Measurements from ENCODE around the gene C1QL1. TPM values are rescaled to one million over a fixed set of nuclear protein-coding genes. Genes with fewer than 3 reads are reported as not detected.

The C1QL1 gene
- polyA plus RNA-seq, 1 experiment, result 0.50 TPM

DNA sequence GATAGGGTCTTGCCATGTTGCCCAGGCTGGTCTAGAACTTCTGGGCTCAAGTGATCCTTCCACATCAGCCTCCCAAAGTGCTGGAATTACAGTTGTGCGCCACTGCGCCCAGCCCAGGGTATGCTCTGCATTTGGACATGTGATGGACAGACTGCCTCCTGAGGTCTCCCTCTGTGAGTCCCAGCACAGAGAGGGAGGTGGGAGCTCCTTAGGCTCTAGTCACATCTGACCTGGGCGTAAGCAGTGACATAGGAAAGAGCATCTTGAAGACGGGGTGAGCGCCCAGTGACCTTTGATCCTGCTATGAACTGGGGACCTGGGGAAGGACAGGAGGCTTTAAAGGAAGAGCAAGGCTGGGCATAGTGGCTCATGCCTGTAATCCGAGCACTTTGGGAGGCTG lies 50.6 kb downstream of the C1QL1 start:
- Histone ChIP-seq H3K27me3 (ENCODE audit: control insufficient read depth, insufficient read depth, low read length) (0 out of 2 replicates have a peak, but pooled peaks cover 1% of the 10 kb centered on the region), H3K4me3 (ENCODE audit: low read depth, low read length) (no peak overlapping the region), H3K36me3 (ENCODE audit: control insufficient read depth, insufficient read depth, low read length) (no peaks in the 10 kb centered on the region)
- TF ChIP-seq, protein P1, sequence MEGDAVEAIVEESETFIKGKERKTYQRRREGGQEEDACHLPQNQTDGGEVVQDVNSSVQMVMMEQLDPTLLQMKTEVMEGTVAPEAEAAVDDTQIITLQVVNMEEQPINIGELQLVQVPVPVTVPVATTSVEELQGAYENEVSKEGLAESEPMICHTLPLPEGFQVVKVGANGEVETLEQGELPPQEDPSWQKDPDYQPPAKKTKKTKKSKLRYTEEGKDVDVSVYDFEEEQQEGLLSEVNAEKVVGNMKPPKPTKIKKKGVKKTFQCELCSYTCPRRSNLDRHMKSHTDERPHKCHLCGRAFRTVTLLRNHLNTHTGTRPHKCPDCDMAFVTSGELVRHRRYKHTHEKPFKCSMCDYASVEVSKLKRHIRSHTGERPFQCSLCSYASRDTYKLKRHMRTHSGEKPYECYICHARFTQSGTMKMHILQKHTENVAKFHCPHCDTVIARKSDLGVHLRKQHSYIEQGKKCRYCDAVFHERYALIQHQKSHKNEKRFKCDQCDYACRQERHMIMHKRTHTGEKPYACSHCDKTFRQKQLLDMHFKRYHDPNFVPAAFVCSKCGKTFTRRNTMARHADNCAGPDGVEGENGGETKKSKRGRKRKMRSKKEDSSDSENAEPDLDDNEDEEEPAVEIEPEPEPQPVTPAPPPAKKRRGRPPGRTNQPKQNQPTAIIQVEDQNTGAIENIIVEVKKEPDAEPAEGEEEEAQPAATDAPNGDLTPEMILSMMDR (IDR thresholded peaks at IDR 0.05; ENCODE audit: insufficient read depth, low read depth, low read length), result no peak
- ChIA-PET CTCF (interaction anchor here (0.6 to 16.0 kb wide), 7 partner anchors 8 to 217 kb away, joined by 3 to 259 read pairs (median 4); partner anchors contain the start of genes ACBD4 and EFTUD2), POLR2A (no interaction called here)
- DNase-seq (ENCODE audit: low read depth), result no peak

GRCh38 chr17:44916781-44917241 lies 51.3 kb downstream of the C1QL1 start:
- POLR2A ChIA-PET, result no interaction called here
- TF ChIP-seq, protein P1 (IDR thresholded peaks at IDR 0.05; ENCODE audit: insufficient read depth, low read depth, low read length), result no peak
- DNase-seq (ENCODE audit: low read depth), result no peak
- Histone ChIP-seq H3K4me3 (ENCODE audit: low read depth, low read length) (no peak overlapping the region), H3K36me3 (ENCODE audit: control insufficient read depth, insufficient read depth, low read length) (no peaks in the 10 kb centered on the region), H3K27me3 (ENCODE audit: control insufficient read depth, insufficient read depth, low read length) (0 out of 2 replicates have a peak, but pooled peaks cover 1% of the 10 kb centered on the region)
- CTCF ChIA-PET, result interaction anchor here (0.9 to 16.0 kb wide), 3 partner anchors 103 to 218 kb away, joined by 3 to 259 read pairs (median 18); partner anchors contain the start of gene ACBD4

GRCh38 chr17:44915862-44916780 lies 52.0 kb downstream of the C1QL1 start:
- POLR2A ChIA-PET, result no interaction called here
- Histone ChIP-seq H3K36me3 (ENCODE audit: control insufficient read depth, insufficient read depth, low read length) (no peaks in the 10 kb centered on the region), H3K27me3 (ENCODE audit: control insufficient read depth, insufficient read depth, low read length) (0 out of 2 replicates have a peak, but pooled peaks cover 1% of the 10 kb centered on the region), H3K4me3 (ENCODE audit: low read depth, low read length) (no peak overlapping the region)
- DNase-seq (ENCODE audit: low read depth), result no peak
- CTCF ChIA-PET, result interaction anchor here (0.9 to 16.0 kb wide), 3 partner anchors 103 to 219 kb away, joined by 3 to 259 read pairs (median 18); partner anchors contain the start of gene ACBD4
- TF ChIP-seq, protein P1 (IDR thresholded peaks at IDR 0.05; ENCODE audit: insufficient read depth, low read depth, low read length), result no peak

DNA sequence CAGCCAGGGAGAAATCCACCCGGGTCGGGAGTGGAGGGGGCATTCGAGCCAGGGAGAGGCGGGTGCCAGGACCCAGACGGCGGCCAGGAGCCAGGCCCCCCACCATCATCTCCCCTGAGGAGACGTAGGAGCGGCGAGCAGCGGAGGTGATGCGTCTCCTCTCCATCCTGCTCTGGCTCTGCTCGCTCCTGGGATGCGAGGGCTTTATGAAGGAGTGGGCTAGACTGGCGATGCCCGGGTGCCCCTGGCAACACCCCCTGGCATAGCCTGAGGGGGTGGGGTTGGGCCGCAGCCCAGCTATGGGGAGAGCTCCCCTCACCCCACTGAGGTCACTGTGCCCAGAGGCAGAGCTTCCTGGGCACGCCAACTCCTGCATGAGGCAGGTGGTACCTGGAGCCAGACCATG lies 52.8 kb downstream of the C1QL1 start, which contains the start of gene GFAP:
GFAP (minus strand) TSS at position 180 of the 406 bp plus-strand sequence; CDS start at position 166, 14 bp downstream.
- POLR2A ChIA-PET, result no interaction called here
- no peak for DNase-seq (ENCODE audit: low read depth)
- Histone ChIP-seq H3K36me3 (ENCODE audit: control insufficient read depth, insufficient read depth, low read length) (no peaks in the 10 kb centered on the region), H3K4me3 (ENCODE audit: low read depth, low read length) (no peak within 1 kb of the TSS), H3K27me3 (ENCODE audit: control insufficient read depth, insufficient read depth, low read length) (0 out of 2 replicates have a peak, but pooled peaks cover 1% of the 10 kb centered on the region)
- CTCF ChIA-PET, result interaction anchor here (16.0 kb wide), 1 partner anchor 104 kb away, joined by 259 read pairs; no protein-coding TSS in a partner anchor
- TF ChIP-seq, protein P1 (IDR thresholded peaks at IDR 0.05; ENCODE audit: insufficient read depth, low read depth, low read length), result no peak
